Bronchus fibroblast of lung (primary cell): ENCODE measurements around the gene SV2C. TPM values are rescaled to one million over a fixed set of nuclear protein-coding genes. Genes with fewer than 3 reads are reported as not detected.

ENCODE experiments used
- total RNA-seq: library from RNA; depleted of rRNA; stranded (reverse); fragments of >200 nt; gene quantifications from 2 replicates; pipeline ENCODE4 v1.2.3, GENCODE V29; 2015

The SV2C gene, protein sequence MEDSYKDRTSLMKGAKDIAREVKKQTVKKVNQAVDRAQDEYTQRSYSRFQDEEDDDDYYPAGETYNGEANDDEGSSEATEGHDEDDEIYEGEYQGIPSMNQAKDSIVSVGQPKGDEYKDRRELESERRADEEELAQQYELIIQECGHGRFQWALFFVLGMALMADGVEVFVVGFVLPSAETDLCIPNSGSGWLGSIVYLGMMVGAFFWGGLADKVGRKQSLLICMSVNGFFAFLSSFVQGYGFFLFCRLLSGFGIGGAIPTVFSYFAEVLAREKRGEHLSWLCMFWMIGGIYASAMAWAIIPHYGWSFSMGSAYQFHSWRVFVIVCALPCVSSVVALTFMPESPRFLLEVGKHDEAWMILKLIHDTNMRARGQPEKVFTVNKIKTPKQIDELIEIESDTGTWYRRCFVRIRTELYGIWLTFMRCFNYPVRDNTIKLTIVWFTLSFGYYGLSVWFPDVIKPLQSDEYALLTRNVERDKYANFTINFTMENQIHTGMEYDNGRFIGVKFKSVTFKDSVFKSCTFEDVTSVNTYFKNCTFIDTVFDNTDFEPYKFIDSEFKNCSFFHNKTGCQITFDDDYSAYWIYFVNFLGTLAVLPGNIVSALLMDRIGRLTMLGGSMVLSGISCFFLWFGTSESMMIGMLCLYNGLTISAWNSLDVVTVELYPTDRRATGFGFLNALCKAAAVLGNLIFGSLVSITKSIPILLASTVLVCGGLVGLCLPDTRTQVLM
- not detected in 2 replicates for total RNA-seq

DNA sequence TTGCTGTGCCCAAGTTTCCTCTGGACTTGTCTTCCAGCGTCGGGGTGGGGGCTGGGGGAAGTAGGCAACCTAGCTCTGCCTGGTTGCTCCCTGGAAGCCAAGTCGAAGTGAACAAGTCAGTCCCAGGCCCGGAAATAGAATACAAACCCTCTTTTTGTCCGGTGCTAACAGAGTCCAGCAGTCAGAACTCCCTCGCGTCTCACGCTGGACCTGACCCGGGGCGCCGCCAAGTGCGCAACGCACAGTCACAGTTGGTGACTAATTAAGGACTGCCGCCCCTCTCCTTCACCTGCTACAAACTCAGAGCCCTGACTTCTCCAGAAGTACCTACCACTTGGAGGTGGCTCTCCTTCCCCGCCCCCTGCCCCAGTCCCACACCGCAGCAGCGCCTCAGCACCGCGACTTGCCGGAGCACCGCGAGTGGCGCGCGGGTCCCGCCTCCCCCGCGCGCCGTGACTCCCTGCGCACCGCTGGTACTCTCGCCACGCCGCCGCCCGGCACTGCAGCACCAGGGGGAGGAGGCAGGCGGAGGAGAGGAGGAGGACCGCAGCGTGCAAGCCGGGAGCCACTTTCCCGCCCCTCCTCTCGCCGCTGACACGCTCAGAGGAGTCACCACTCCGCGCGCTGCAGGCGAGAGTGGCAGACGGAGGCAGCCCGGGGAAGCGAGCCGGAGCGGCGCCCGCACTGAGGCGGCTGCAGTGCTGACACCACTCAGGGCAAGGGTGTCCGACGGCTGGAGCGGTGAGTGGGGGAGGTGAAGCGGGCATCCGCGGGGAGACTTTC, at the start of gene SV2C:
TSS of gene SV2C (plus strand) at position 612 of the 783 bp plus-strand sequence. CDS start 48,368 bp downstream, outside the sequence.

DNA sequence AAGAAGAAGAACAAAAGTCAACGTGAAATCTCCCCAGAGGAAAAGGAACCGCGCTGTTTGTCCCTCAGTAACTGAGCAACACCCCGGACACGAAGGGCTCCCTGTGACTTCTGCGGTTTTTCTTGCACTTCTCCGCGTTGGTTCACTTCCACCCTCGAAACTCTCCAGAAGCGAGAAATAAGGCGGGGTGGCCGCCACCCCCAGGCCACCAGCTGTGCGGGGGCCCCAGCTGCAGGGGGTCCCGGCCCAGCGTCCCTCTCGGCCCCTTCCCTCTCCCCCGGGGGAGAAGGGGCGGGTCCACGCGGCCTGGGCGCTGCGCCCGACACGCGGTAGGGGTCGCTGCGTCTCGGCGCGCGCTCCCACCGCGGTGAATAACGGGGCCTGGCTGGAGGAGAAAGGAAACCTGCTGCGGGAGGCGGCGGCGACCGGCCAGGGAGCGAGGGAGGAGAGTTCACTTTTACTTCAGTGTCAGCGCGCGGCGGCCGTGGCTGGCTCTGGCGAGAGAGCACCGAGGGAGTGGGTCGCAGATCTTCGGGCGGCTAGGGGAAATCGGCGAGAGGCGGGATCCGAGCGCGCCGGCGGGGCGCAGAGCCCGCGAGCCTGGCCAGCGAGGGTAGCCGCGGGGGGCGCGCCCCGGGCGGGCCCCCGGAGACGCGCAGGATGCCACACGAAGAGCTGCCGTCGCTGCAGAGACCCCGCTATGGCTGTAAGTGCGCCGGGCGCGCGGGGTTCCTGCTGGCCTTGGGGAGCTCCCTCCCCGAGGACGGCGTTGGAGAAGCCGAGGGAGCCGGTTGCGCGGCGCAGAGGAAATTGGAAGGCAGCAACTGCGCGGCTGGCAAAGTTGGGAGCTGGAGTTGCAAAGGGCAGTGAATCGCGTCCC, 319.9 kb downstream of the SV2C start, which contains the start of gene IQGAP2:
TSS of gene IQGAP2 (plus strand) at position 400 of the 880 bp plus-strand sequence. CDS start at position 661, 261 bp downstream.

